ENCODE results near the gene DOCK8.
"Not testable (repeated sequence)": the region's sequence is repeated elsewhere in the genome, so short reads cannot be mapped to it uniquely, and the experiment has no call there.

DOCK8 gene
- total RNA-seq, result 137 to 434 (median 280) reads per million in 17 experiments

GRCh38 chr9:214648-215493, at the start of gene DOCK8:
Gene DOCK8, plus strand, starts transcription at chr9:214865. Its CDS starts 112 bp downstream, at chr9:214977.
- peak; percentile 90 to 97 (median 96) for DNase-seq

- DNase-seq, result not testable (repeated sequence)
Measured at GRCh38 chr9:169757-170156, 44.9 kb upstream of the DOCK8 start.

GRCh38 chr9:178140-178825, 36.4 kb upstream of the DOCK8 start:
- peak in 1 of 4 experiments; percentile 6 for DNase-seq

- peak in 3 of 4 experiments; percentile 32 to 75 (median 55) for DNase-seq
Measured at GRCh38 chr9:178970-179383, 35.7 kb upstream of the DOCK8 start, which contains the start of gene ZNG1A. Gene ZNG1A, minus strand, starts transcription at chr9:179056. Its CDS starts 87 bp downstream, at chr9:178969.

DNA sequence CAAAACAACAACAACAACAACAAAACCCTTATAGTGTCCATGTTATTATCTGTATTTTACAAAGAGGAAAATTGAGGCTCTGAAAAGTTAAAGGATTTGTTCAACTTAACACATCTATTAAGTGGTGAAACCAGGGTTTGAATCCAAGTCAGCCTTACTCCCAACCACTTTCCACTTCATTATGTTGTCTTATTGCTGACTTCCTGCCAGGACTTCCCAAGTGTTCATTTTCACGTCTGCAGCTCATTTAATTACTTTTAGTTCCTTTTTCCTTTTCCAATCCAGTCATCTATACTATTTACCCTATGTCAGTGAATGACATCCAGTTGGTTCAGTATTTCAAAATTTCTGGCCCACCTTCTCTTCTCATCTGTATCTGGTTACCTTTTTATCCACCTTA, 15.1 kb upstream of the DOCK8 start:
- not testable (repeated sequence) for DNase-seq

DNA sequence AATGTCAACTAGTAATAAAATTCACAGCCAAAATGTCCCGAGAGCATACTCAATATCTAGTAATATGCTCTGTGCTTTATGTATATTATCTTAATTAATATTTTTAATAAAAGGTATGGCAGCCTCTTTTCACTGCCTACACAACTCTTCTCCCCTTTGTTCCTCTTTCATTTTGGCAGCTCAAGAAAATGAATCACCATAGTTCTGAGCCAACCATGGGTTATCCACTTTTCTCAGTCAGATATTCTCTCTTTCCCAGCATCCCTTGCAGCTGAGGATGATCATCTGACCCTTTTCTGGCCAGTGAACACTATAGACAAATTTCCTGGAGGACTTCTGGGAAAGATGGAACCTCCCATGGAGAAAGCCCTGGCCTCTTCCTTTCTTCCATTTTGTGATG, 8.2 kb upstream of the DOCK8 start:
- peak in 1 of 4 experiments; percentile 41 for DNase-seq

DNA sequence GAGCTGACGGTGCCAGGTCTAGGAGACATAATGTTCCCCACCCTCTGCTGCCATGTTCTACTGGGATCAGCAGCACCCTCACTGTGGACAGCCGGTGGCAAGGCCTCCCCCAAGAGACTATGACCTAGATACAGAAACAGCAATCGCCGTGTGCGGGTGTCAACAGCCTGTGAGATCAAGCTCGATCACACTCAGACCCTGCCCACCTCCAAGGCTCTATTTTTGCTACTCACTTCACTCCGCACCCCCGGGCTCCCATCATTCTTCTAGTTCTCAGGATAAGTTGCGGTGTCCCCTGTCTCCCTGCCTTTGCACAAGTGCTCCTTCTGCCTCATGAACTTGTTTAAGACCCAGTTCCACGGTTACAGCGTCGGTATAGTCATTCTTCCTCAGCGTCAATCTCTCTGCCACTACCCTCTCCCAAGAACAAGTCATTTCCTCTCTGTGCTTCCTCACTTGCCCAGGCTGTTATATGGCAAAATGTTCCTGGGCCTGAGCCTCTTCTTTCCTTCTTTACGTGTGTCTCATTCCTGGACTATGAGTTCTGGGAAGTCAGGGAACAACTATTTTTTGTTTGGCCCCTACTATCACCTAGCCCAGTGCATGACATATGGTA, 5.4 kb upstream of the DOCK8 start:
- peak; percentile 62 to 77 (median 72) for DNase-seq

- DNase-seq, result no peak
Measured at GRCh38 chr9:211036-211435, 3.6 kb upstream of the DOCK8 start.

GRCh38 chr9:211557-211956, 3.1 kb upstream of the DOCK8 start:
- peak; percentile 46 to 79 (median 64) for DNase-seq

- DNase-seq, result peak; percentile 68 to 88 (median 79)
Measured at GRCh38 chr9:212297-212696, 2.4 kb upstream of the DOCK8 start.

DNA sequence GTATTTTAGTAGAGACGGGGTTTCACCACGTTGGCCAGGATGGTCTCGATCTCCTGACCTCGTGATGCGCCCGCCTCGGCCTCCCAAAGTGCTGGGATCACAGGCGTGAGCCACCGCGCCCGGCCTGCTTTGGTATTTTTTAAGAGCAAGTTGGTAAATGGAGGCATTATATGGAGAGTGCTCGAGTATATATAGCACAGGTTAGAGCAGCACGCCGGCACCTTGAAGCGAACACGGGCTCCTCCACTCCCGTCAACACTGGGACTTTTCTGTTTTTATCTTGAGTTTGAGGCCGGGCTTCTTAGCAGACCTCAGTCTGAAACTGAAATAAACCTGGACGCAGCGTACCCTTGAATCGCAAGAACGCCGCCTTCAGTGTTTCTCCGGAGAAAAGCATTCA, 764 bp upstream of the DOCK8 start:
- DNase-seq, result not testable (repeated sequence)

- DNase-seq, result no peak
Measured at GRCh38 chr9:214351-214647, 366 bp upstream of the DOCK8 start.

DNA sequence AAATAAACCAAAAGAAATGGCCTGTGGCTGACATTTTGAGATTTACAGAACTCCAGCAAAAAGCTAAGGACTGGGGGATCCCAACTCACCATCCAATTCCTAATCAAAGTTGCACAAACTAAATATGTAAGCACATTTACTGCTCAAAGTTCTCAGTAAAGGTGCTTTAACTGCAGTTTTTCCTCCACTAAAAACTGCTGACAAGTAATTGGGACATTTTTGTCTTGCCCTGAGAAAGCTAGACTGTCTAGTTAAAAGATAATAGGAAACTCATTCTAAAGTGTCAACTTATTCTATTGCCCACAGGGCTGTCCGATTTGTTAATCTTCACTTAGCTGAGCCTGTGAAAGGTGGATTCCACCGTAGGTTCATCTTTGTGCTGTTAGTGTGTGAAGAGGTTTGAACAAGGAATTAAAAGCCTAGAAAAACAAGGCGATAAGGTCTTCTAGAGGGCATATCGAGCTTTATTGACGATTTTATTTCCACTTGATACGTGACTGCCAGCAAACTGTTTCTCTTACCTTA, 1.0 kb downstream of the DOCK8 start:
- DNase-seq, result no peak

DNA sequence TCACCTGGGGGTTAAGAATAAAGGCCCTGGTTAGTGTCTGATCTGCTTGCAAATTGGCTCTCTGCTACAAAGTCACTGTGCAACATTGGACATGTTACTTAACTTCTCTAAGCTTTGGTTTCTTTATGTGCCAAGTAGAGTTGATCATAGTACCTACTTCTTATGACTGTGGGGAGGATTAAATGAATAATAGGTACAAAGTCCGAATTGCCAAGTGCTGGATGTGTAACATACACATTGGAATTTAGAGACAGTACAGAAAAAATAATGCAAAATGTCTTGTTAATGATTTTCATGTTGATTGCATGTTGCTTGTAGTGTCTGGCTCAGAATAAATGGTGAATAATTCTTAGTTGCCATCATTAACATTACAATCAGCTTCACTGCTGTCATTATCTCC, 2.2 kb downstream of the DOCK8 start:
- DNase-seq, result no peak

DNA sequence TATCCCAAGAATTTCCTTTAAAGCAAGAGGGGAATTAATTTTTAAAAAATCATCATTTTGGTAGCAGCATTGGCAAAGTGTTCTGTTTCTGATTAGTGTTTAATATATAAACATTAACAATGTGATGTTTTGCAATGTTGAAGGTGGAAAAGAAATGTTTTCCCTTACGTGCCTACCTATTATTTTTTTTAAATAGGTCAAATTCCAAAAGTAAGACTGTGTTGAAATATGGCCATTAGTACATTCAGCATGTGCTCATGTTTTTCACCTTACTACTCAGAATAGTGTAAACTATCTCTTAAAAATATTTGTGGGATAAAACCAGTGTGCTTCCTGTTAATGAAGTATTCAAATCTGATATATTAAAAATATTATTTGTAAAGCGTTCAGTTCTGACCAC, 3.3 kb downstream of the DOCK8 start:
- DNase-seq, result no peak

GRCh38 chr9:219036-219435, 4.4 kb downstream of the DOCK8 start:
- not testable (repeated sequence) for DNase-seq

- DNase-seq, result peak; percentile 29 to 74 (median 63)
Measured at GRCh38 chr9:219670-220365, 5.2 kb downstream of the DOCK8 start.

- peak; percentile 11 to 81 (median 56) for DNase-seq
Measured at GRCh38 chr9:221989-222776, 7.5 kb downstream of the DOCK8 start.

GRCh38 chr9:223152-223551, 8.5 kb downstream of the DOCK8 start:
- DNase-seq, result peak; percentile 20 to 54 (median 36)

GRCh38 chr9:224026-224425, 9.4 kb downstream of the DOCK8 start:
- no peak for DNase-seq
